HG03064 (cell line): ENCODE measurements around the gene RALGPS2.

ENCODE experiments used
- ATAC-seq: cut with Tn5 transposase; IDR thresholded peaks from one replicate; pipeline ENCODE4 v1.9.1; 2021; ENCODE audit warnings: low read depth; ENCODE audit not compliant: unreplicated experiment

RALGPS2 gene

DNA sequence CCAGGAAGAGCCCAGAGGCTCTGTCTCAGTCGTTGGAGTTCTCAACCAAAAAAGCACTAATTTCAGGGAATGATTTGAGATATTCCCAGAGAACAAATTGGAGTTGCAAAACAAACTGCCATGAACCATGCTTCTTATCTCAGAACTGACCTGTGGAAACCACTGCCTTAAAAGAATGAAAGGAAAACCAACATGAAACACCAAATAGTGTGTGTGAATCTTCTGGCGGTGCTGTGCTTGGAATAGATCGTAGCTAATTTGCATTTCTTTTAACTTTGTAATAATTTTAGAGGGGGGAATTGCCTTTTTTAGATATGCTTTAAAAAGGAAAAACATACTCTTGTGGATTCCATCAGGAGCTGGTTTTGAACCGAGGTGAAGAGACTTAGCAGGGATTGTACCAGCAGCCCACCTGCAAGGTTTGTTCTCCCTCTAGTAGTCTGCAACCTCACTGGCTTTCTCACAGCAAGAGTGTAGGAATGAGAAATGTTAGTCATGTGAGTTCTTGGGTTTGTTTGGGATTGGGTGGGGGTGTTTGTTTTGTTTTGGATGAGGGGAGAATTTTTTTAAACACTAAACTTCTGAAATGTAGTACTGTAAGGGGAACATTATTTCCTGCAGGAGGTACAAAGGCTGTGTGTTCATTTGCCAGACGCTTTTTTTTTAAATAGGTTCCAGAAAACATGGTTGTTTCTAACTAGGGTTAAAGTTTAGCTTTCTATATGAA lies 191.6 kb downstream of the RALGPS2 start:
- no peak for ATAC-seq

DNA sequence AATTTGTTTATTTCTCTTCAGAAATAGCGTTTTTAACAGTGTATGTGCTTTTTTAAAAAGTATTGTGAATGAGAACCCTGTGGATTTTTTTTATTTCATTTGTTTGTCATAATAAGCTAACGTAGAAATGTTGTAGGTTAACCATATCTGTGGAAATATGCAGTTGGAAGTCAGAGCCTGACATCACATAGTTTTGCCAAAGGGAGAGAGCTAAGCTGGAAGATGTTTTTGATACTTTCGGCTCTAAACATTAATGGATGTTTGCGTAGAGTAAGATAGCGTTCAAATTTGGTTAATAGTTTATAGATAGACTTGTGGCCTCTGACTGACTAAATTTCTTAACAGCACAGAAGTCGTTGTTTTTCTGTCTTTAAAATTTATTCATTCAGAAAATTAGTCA lies 193.3 kb downstream of the RALGPS2 start:
- no peak for ATAC-seq

DNA sequence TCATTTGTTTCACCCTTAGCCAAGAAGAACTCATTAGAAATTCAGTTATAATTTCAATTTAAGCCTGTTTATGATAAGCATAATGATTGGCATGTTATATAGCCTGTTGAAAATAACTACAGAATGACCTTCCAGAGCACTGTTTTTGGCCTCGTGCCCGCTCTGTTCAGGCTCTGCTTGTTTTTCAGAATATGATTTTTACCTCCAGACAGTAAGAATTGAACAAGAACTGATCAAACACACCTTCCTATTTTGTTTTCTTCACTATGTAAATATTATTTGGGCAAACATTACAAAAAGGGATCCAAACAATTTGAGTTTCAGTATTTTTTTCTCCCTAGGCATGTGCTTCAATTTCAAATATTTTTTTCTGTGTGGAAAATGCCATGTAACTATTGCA lies 193.9 kb downstream of the RALGPS2 start:
- no peak for ATAC-seq

DNA sequence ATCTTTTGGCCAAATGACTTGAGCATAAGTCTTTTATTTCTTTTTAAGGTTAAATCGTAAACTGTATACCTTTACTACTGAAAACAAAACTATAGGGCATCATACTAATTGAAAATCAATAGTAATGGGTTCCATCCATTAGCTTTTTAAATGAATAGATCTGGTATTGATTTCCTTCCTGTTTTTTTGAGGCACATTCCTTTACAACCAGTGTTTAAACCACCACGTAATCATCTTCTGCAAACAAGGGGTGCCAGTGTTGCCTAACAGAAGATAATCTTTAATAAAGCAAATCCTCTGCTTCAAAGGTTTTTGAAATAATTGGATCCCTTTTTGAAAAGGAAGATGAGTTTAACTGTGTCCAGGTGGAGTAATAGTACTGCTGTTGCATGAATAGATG lies 194.5 kb downstream of the RALGPS2 start:
- ATAC-seq: no peak

DNA sequence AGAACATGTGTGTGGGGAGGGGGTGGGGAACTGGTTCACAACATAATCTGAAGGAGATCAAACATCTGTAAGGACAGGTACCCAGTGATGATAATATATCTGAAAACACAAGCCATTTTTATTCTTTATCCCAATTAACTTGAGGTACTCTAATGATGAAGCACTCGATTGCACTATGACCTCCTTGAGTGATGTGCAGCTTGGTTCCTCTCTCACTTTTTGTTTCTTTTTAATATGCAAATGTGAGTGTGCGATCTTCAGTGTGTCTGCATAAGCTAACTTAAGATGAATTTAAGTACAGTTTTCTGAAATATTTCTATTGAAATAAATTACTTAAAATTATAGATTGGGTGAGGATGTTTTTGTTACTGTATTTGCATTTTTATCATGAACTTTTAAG lies 196.5 kb downstream of the RALGPS2 start:
- no peak for ATAC-seq

DNA sequence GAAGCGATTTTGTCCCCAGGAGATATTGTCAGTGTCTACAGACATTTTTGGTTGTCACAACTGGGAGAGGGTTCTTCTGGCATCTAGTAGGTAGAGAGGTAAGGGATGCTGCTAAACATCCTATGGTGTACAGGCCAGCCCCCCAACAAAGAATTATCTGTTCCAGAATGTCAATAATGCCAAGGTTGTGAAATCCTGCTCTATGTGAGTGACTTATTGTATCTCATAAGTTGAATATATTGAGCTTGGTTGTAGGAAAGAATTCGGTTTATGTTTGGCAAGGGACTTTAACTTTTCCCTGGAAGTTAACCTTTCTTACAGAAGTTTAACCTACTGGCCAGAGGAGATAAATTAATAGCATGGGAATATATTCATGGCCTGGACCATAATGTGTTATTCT lies 198.5 kb downstream of the RALGPS2 start:
- no peak for ATAC-seq

DNA sequence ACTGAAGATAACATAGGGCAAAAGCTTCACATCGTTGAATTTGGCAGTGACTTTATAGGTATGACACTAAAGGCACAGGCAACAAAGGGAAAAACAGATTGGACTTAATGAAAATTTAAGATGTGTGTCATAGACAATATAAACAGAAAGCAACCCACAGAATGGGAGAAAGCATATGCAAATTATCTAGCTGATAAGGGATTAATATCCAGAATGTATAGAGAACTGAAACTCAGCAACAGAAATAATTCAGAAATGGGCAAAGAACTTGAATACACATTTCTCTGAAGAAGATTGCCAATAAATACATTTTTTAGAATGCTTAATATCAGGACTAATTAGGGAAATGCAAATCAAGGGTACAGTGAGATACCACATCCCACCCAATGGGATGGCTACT lies 201.0 kb downstream of the RALGPS2 start:
- no peak for ATAC-seq

DNA sequence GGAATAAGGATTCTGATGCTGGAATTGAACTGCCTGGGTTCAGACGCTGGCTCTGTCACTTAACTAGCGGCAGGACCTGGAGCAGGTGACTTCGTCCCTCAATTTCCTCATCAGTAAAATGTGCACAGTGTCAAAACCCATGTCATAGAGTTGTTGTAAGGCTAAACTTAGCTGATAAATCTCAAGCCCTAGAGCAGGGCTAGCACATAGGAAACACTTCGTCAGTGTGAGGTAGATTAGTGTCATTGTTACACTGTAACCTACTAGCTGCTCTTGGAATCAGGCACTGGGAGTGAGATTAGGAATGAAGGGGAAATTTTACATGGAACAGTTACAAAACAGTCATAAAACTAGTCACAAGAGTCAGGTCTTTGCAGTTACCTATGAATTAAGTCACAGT lies 202.0 kb downstream of the RALGPS2 start:
- no peak for ATAC-seq

DNA sequence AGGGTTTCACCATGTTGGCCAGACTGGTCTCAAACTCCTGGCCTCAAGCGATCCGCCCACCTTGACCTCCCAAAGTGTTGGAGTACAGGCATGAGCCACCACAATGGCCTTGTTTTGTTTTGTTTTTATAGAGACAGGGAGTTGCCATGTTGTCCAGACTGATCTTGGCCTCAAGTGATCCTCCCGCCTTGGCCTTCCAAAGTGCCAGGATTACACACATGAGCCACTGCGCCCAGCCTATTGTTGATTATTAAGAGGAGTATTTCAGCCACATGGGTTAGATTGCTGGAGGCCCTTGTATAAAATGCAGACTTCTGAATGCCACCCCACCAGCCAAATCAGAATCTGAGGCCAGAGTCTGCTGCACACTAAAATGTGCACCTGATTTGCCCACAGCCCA lies 203.0 kb downstream of the RALGPS2 start:
- no peak for ATAC-seq

DNA sequence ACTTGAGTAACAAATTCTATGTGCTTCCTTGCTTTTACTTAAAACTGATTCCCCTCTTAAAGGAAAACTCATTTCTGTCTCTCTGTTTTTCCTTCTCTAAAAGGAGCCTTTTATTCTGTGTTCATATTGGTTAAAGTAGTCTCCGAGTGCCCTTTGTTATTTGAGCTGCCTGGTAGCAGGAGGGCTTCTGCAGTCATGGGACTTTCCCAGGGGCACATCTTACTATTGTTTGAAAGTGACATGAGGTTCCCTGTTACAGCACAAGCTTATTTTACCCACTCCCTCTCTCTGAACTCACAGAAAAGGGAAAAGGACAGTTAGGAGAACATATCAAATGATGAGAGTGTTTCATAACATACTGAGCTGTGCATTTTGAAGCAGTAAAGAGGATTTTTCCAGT lies 203.9 kb downstream of the RALGPS2 start:
- ATAC-seq: no peak

DNA sequence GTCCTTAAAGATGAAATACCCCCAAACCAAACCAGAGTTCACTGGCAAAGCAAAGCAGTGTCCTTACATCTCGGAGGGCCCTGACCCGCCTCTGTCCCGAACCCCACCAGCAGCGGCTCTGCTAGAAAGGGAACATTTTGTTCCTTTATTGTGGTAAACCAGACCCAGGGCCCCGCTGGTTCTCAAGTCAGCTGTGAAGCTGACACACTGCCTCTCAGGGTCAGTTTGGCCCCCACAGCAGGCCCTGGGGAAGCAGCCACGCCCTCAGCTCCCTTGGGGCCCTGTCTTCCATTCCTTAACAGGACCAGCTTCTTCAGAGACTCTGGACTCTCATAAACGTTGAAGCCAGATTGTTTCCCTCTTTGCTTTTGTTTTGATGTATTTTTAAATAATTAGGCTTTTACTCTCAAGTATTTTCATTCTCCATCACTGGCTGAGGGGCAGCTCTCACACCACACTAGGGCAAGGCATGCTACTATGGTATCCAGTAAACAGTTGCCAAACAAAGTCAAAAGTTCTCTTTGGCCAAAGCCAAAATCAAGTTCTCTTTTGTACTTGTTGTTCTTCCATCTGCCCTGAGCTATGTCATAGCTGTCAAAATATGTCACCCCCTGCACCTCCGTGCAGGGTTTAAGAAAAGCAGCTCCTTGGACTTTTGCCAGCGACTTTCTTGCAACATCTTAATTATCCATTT lies 207.0 kb downstream of the RALGPS2 start:
- ATAC-seq: no peak

DNA sequence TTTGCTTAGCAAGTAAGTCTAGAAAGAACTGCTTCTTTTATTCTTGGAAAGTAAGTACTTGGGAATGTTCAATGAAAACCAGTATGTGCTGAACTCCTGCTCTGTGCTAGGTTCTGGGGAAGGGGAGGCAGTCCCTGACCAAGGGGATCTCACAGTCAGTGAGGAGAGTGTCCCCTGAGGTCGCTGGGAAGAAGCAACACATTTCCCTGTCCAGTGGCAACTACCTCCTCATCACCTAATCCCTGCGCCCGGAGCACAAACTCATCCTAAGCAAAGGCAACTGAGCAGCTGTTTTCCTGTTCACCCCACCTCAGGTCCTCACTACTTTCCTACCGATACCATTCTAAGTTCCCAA lies 207.5 kb downstream of the RALGPS2 start:
- ATAC-seq: no peak

DNA sequence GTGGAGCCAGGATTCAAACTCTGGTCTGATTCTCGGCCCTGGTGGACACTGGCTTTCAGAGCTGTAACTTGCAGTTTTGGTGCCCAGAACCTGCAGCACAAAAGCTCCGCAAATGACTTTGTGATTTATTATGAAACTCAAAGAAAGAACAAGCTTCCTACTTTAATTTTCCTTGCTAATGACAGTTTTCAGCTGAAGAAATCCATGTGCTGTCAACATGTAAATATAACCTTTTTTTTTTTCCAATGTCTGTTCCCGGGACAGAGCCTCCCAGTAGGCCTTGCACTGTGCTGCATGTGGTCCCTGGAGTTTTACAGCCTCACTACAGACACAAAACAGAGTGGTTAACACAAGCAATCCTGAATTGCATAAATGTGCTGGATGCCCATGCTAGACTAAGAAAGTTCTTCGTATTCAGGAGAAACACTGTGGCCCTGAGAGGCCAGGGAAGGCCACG lies 208.1 kb downstream of the RALGPS2 start:
- ATAC-seq: no peak

DNA sequence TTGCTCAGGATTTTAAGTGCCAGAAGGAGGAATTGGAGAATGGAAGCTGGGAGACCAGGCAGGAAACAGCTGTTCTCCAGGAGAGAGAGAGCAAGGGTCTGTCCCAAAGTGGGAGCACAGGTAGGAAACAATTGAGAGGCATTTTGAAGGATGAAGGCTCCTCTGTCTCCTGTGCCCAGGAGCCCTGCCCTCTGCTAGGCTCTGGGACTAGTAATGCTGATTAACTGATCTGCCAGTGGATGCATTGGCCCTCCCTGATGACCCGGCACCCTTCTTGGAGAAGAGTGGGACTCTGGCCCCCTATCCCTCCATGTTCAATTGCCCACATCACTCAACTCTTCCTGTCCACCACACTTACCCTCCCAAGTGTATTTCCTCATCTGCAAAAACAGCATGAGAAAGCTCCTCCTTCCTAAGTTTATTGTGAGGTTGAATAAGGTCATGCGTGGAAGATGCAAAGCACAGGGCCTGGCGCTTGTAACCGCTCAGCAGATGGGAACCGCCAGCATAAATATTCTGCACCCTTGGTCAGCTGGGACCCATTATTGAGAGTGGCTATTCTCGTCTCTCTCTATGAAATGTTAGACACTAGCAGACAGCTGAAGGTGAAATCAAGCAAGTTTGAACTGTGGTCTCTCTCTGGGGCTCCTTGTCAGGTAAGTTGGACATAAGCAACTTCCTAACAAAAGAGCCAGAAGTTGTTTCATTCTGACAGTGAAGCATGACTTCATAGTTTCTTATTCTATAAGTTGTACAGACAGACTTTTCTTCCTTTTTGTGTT lies 208.9 kb downstream of the RALGPS2 start:
- no peak for ATAC-seq

DNA sequence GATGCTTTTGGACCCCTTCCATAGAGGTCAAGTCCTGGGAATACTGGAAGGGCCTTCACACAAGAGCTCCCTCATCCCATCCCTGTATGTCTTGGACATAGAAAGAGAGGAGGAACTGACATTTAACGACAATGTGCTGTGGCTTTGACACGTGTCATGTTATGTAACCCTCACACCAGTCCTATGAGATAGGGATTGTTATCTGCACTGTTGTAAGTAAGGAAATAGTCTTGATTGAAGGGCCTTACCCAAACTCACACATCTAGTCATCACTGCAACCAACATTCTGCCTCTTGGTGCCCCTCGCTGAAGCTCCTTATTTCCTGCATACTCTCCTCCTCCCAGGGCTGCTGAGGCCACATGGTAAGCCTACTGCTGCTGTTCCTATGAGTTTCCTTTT lies 209.5 kb downstream of the RALGPS2 start:
- ATAC-seq: no peak

DNA sequence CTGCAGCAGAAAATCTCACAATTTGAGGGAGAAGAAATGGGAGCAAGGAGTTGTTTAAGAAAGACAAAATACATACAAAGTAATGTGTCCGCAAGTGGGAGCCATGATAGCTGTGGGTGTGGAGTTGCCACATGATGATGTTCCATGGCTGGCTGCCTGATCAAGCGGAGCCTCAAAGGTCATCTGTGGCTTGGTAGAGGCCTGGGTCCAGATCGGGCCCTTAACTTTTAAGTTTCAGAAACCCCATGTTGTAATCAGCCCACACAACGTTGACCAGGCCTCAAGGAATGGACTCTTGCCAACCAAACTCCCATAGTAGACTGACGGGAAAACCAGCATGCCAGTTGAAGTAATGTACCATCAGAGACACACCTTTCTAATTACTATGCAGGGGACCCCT lies 210.6 kb downstream of the RALGPS2 start:
- ATAC-seq: no peak

DNA sequence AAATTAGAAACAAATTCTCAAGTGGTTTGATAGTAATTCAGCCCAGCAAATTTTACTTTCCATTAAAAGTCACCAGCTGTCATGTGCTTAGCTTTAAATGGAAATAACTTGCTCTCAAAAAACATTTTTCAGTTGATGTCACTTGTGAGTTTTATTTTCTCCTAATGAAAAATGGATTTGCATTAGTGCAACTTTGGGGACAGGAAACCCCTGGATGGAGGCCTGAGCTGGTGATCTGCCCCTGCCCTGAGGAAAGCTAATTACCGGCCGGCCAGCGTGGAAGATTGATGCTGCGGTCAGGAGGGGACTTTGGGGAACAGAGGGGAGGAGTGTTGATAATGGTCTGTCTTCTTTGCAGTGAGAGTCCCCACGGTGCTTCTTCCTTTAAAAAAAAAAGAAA lies 212.7 kb downstream of the RALGPS2 start:
- no peak for ATAC-seq

DNA sequence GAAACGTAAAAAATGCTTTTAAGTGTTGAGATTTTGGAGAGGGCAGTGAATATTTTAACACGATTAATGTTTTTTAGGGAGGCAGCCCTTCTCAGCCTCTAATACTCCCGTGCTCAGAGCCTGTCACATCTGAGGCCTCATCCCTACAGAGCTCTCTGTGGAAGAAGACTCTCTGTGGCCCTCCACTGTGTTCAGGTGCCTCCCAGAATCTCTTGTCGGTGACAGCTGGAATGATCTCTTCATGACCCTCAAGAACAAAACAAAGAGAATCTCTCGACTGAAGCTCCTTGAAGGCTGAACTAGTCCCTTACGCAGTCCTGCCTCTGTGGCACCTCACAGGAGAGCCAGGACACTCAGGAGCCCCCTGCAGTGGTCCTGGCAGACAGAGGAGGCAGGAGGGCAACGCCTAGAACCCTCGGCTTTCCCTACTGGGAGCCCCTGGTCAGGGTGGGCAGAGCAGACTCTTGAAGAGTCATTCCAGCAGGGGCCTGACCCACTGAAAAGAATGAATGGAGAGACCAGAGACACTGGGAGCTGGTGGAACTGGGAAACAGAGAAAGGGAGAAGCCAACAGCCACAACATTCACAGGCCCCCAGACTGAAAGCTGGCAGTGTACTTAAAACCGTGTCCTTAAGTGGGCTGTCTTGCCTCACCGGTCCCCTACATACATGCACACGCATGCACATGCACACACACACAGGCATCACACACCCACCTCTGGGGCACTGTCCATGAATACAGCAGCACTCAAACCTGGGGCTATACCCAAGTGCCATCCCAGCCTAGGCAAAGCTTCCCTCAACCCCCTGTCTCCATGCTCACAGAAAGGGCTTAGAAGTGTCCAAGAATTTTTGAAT lies 213.3 kb downstream of the RALGPS2 start:
- ATAC-seq: no peak

DNA sequence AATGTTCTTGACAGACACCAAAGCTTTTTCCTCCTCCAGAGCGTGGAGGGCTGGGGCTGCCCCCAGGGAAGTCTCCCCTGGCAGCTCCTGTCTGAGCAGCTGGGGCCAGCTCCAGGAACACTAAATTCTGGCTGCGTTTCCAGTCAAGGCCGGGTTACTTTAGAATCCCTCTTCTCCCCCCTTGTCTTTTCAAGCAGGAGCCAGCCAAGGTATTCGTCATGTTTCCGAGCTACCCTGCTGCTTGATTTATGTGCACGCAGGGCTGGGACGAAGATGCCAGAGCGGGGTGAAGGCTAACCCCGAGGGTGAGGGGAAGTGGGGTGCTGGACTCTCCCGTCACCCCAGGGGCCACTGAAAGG lies 213.9 kb downstream of the RALGPS2 start:
- ATAC-seq: no peak

DNA sequence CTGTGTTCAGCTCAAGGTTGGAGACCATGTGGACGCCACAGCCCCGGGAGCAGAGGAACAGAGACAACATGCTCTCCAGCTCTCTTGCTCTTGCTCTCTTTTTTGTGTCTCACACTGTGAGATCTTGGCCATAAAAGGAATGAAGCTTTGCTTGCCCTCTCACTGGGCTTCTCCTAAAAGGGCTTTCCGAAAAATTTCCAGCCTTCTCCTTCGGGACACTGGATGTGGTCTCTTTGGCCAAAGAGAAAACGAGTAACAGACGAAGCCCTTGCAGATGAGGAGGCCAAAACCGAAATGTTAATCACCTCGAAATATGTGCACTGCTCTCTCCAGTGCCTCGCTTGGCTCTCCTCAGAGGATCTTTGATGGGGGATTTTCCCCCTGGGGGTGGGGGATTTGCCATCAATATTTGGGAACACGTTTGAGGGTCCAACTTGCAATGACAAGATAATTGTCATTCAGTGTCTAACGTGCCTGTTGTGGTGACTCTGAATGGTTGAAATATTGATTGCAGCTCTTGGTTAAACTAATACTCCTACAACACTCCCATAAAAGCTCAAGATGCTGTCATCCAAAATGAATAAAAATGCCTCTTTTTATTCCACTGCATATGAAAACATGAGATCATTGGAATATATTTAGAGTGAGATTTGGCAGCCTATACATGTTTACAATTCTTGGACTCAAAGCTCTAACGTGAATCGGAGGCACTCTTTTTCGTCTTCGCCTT lies 214.5 kb downstream of the RALGPS2 start:
- ATAC-seq: no peak
